CD14-positive monocyte (primary cell): ENCODE data around the gene BBS9. TPM values are rescaled to one million over a fixed set of nuclear protein-coding genes. Genes with fewer than 3 reads are reported as not detected.

Experiments
- DNase-seq, 3 donors: peaks; one replicate each; pipeline ENCODE4 v3.0.0-alpha.2; 2011 to 2022
- H2AFZ ChIP-seq: 2 replicates; pipeline ENCODE4 v1.6.0; 2012; ENCODE audit warnings: mild to moderate bottlenecking, low read depth, low read length, inconsistent platforms; ENCODE audit not compliant: insufficient read depth, poor library complexity, severe bottlenecking
- H3K27ac ChIP-seq, 2 donors: 1 replicate in 1 of 2; 2 replicates in 1 of 2; pipeline ENCODE4 v1.5.1; 2012 to 2013; ENCODE audit warnings: low read length in 2 of 2, control low read depth in 1 of 2, inconsistent platforms in 1 of 2, low read depth in 1 of 2, mild to moderate bottlenecking in 1 of 2
- H3K27me3 ChIP-seq, 2 donors: one replicate each; pipeline versions ENCODE4 v1.6.0 to v1.6.1; 2011 to 2013; ENCODE audit warnings: low read length in 2 of 2; ENCODE audit not compliant: control insufficient read depth in 2 of 2, insufficient read depth in 2 of 2
- H3K36me3 ChIP-seq, 2 donors: replicated peaks in 1 of 2; 1 replicate in 1 of 2; 2 replicates in 1 of 2; pipeline versions ENCODE4 v1.5.1 to v1.6.1; 2012 to 2013; ENCODE audit warnings: low read length in 2 of 2, control low read depth in 1 of 2, inconsistent platforms in 1 of 2, mild to moderate bottlenecking in 1 of 2; ENCODE audit not compliant: insufficient read depth in 2 of 2, control insufficient read depth in 1 of 2
- H3K4me1 ChIP-seq, 2 donors: 1 replicate in 1 of 2; 2 replicates in 1 of 2; pipeline versions ENCODE4 v1.5.1 to v1.6.1; 2012 to 2013; ENCODE audit warnings: low read length in 2 of 2, control low read depth in 1 of 2, inconsistent platforms in 1 of 2, mild to moderate bottlenecking in 1 of 2, moderate library complexity in 1 of 2; ENCODE audit not compliant: insufficient read depth in 2 of 2, control insufficient read depth in 1 of 2
- H3K4me2 ChIP-seq: replicated peaks from 2 replicates; pipeline ENCODE3; 2012; ENCODE audit warnings: low read length, moderate library complexity, mild to moderate bottlenecking; ENCODE audit not compliant: poor library complexity, severe bottlenecking; ENCODE audit errors: extremely low read depth
- H3K4me3 ChIP-seq, 3 experiments: fragments of 200-600 bp in 1 of 3; sonication (generic) in 1 of 3; replicated peaks in 1 of 3; 1 replicate in 2 of 3; 2 replicates in 1 of 3; pipeline ENCODE4 v1.5.1; 2011 to 2013; ENCODE audit warnings: low read length in 3 of 3, mild to moderate bottlenecking in 3 of 3, control low read depth in 2 of 3, low read depth in 2 of 3, inconsistent platforms in 1 of 3, moderate library complexity in 1 of 3
- H3K79me2 ChIP-seq: 2 replicates; pipeline ENCODE4 v1.6.0; 2012; ENCODE audit warnings: mild to moderate bottlenecking, control low read depth, inconsistent platforms, low read length, moderate library complexity; ENCODE audit not compliant: insufficient read depth
- H3K9ac ChIP-seq: 2 replicates; pipeline ENCODE4 v1.6.0; 2017; ENCODE audit warnings: low read length, mild to moderate bottlenecking; ENCODE audit not compliant: insufficient read depth, poor library complexity, severe bottlenecking
- H3K9me3 ChIP-seq, 2 donors: replicated peaks in 1 of 2; 1 replicate in 1 of 2; 2 replicates in 1 of 2; pipeline versions ENCODE4 v1.5.1 to v1.6.1; 2012 to 2013; ENCODE audit warnings: low read length in 2 of 2, control low read depth in 1 of 2; ENCODE audit not compliant: control insufficient read depth in 1 of 2, insufficient read depth in 1 of 2
- H4K20me1 ChIP-seq: 2 replicates; pipeline ENCODE4 v1.6.0; 2012; ENCODE audit warnings: mild to moderate bottlenecking, low read length, control low read depth, moderate library complexity; ENCODE audit not compliant: insufficient read depth
- H3K27ac Mint-ChIP-seq, 7 donors: one replicate each; pipeline ENCODE4 v1.8.0; 2020; ENCODE audit warnings: mild to moderate bottlenecking in 7 of 7, mixed read lengths in 7 of 7, moderate library complexity in 6 of 7, inconsistent platforms in 2 of 7
- H3K27me3 Mint-ChIP-seq, 3 donors: one replicate each; pipeline ENCODE4 v1.8.0; 2021 to 2022; ENCODE audit warnings: low read depth in 3 of 3, mild to moderate bottlenecking in 3 of 3, mixed read lengths in 3 of 3, moderate library complexity in 3 of 3, inconsistent platforms in 1 of 3
- H3K36me3 Mint-ChIP-seq, 2 donors: one replicate each; pipeline ENCODE4 v1.8.0; 2020; ENCODE audit warnings: mixed read lengths in 2 of 2, inconsistent platforms in 1 of 2, mild to moderate bottlenecking in 1 of 2
- H3K4me1 Mint-ChIP-seq: one replicate; pipeline ENCODE4 v1.8.0; 2020; ENCODE audit warnings: mild to moderate bottlenecking, mixed read lengths
- H3K4me3 Mint-ChIP-seq, 2 donors: one replicate each; pipeline ENCODE4 v1.8.0; 2020; ENCODE audit warnings: mild to moderate bottlenecking in 2 of 2, mixed read lengths in 2 of 2, moderate library complexity in 1 of 2
- H3K9me3 Mint-ChIP-seq, 7 donors: one replicate each; pipeline ENCODE4 v1.8.0; 2020 to 2022; ENCODE audit warnings: mixed read lengths in 7 of 7, mild to moderate bottlenecking in 6 of 7, moderate library complexity in 6 of 7, inconsistent platforms in 2 of 7
- WGBS: methylation state at CpG from one replicate; pipeline ENCODE4 v1.1.5; 2013; ENCODE audit warnings: missing lambda C conversion rate; ENCODE audit not compliant: insufficient coverage; 5-methylcytosine and 5-hydroxymethylcytosine counted together
- intact Hi-C, 2 donors: fragments of 100-400 bp; cut with micrococcal nuclease; formaldehyde crosslinking; loops; one replicate each; pipeline versions ENCODE4 v1.15.0 to v1.15.1; 2023
- polyA plus RNA-seq, 3 donors: library from polyadenylated mRNA; depleted of rRNA in 1 of 3; unstranded in 2 of 3; stranded (reverse) in 1 of 3; fragments of 300-500 nt in 2 of 3; fragments of >200 nt in 1 of 3; fragmentation: Illumina TruSeq in 2 of 3; gene quantifications; 1 replicate in 2 of 3; 2 replicates in 1 of 3; pipeline ENCODE4 v1.2.3, GENCODE V29; 2012 to 2021
- TF ChIP-seq, protein P1 (sequence below): fragments of 200-600 bp; IDR thresholded peaks from one replicate; pipeline ENCODE4 v1.8.0; 2022; ENCODE audit warnings: antibody characterized with exemption, mild to moderate bottlenecking

The BBS9 gene
- polyA plus RNA-seq, 3 donors: 4.9 to 7.5 (median 6.8) TPM

DNA sequence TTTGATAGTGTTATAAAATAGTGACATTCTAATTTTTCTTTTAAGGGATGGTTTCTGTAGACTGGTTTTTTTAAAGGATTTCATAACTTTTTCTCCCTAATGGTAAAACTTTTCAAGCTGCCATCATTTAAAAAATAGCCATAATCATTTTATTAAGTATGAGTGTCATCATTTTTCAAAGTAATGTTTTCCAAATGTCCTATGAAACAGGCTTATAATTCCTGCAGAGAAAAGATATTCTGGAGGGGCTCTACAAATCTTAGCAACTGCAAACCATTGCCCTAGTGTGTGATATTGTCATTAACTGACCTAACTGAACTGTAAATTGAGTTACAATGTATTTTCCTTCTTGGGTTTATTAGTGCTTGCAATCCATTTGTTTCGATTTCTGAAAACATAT, 226.0 kb downstream of the BBS9 start:
- Mint-ChIP-seq H3K27ac (no peak overlapping the region), H3K27me3 (no peaks in the 10 kb centered on the region), H3K36me3 (no peaks in the 10 kb centered on the region), H3K4me1 (no peaks in the 10 kb centered on the region), H3K9me3 (no peaks in the 10 kb centered on the region), H3K4me3 (no peak overlapping the region)
- no peak overlapping the region for H3K9ac ChIP-seq
- no peak overlapping the region for H3K4me3 ChIP-seq
- no peak overlapping the region for H2AFZ ChIP-seq
- no peaks in the 10 kb centered on the region for H3K27me3 ChIP-seq
- intact Hi-C loops: no loop called here
- TF ChIP-seq, protein P1, sequence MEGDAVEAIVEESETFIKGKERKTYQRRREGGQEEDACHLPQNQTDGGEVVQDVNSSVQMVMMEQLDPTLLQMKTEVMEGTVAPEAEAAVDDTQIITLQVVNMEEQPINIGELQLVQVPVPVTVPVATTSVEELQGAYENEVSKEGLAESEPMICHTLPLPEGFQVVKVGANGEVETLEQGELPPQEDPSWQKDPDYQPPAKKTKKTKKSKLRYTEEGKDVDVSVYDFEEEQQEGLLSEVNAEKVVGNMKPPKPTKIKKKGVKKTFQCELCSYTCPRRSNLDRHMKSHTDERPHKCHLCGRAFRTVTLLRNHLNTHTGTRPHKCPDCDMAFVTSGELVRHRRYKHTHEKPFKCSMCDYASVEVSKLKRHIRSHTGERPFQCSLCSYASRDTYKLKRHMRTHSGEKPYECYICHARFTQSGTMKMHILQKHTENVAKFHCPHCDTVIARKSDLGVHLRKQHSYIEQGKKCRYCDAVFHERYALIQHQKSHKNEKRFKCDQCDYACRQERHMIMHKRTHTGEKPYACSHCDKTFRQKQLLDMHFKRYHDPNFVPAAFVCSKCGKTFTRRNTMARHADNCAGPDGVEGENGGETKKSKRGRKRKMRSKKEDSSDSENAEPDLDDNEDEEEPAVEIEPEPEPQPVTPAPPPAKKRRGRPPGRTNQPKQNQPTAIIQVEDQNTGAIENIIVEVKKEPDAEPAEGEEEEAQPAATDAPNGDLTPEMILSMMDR: no peak
- no peaks in the 10 kb centered on the region for H4K20me1 ChIP-seq
- no peak overlapping the region for H3K27ac ChIP-seq
- no peaks in the 10 kb centered on the region for H3K79me2 ChIP-seq
- no CpG with 5 or more reads among the region's 1 CpG for whole genome bisulfite sequencing
- no peak overlapping the region for H3K4me2 ChIP-seq
- no peaks in the 10 kb centered on the region for H3K36me3 ChIP-seq
- H3K9me3 ChIP-seq: no peaks in the 10 kb centered on the region
- no peak for DNase-seq
- H3K4me1 ChIP-seq: no peaks in the 10 kb centered on the region

- no peak overlapping the region for H3K9ac ChIP-seq
- H3K36me3 Mint-ChIP-seq: no peaks in the 10 kb centered on the region
- no peaks in the 10 kb centered on the region for H3K4me1 Mint-ChIP-seq
- no peaks in the 10 kb centered on the region for H3K9me3 ChIP-seq
- TF ChIP-seq, protein P1: no peak
- H3K4me3 Mint-ChIP-seq: no peak overlapping the region
- no peak overlapping the region for H3K27ac Mint-ChIP-seq
- H3K4me1 ChIP-seq: no peaks in the 10 kb centered on the region
- no peak overlapping the region for H3K4me3 ChIP-seq
- H3K9me3 Mint-ChIP-seq: no peaks in the 10 kb centered on the region
- no peaks in the 10 kb centered on the region for H3K79me2 ChIP-seq
- WGBS: no CpG with 5 or more reads among the region's 2 CpGs
- no peaks in the 10 kb centered on the region for H4K20me1 ChIP-seq
- no peak overlapping the region for H3K4me2 ChIP-seq
- H3K36me3 ChIP-seq: no peaks in the 10 kb centered on the region
- DNase-seq: no peak
- no peaks in the 10 kb centered on the region for H3K27me3 Mint-ChIP-seq
- no peak overlapping the region for H3K27ac ChIP-seq
- H2AFZ ChIP-seq: no peak overlapping the region
- H3K27me3 ChIP-seq: no peaks in the 10 kb centered on the region
- intact Hi-C loops: no loop called here
Measured at GRCh38 chr7:33356336-33356735, 227.0 kb downstream of the BBS9 start.
